Measurements from ENCODE around the gene KCNE4.

Gene KCNE4

DNA sequence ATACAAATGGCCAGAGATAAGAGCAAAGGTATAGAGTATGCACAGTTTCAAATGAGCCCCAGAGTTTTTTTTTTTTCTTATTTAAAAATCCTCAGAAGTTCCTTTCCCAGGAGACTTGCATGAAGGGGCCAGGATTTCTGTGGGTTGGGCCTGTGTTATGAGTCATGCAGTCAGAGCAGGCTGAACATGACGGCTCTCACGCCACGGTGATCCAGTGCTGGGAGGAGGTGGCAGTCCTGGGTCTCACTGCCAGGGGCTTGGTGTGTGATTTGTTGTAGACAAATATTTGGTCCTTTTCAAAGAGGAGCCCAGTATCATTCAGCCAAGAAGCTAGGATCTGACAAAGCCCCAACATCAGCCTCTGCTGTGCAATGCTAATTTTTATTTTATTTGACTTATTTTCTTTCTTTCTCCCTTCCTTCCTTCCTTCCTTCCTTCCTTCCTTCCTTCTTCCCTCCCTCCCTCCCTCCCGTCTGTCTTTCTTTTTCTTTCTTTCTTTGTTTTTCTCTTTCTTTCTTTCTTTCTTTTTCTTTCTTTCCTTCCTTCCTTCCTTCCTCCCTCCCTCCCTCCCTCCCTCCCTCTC is 10.4 kb upstream of the KCNE4 start:
- DNase-seq: no peak

DNA sequence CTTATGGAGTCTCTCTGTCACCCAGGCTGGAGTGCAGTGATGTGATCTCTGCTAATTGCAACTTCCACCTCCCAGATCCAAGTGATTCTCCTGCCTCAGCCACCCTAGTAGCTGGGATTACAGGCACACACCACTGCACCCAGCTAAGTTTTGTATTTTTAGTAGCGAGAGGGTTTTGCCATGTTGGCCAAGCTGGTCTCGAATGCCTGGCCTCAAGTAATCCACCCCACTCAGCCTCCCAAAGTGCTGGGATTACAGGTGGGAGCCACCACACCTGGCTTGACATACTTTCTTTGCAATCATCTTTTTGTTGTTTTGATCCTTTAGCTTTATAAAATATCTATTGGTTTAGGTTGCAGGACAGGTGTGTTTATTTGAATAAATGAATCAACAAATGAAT is 9.7 kb upstream of the KCNE4 start:
- no peak for DNase-seq

DNA sequence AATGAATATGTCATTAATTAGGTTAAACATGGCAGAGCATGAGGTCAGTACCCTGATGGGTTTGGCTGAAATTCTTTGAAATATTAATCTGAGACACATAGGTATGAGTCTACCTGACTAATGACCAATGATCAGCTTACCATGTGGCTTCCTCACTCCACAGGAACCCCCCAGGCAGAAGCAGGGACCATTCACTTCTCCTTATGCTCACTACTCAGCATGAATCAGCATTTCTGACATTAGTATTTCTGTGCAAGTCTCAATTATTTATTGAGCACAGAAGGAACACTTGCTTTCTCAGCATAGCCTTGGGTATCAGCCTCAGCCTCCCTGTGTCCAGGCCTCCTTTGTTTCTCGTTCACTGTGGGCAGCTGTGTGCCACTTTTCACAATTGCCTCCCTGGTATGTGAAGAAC is 9.3 kb upstream of the KCNE4 start:
- DNase-seq: no peak

DNA sequence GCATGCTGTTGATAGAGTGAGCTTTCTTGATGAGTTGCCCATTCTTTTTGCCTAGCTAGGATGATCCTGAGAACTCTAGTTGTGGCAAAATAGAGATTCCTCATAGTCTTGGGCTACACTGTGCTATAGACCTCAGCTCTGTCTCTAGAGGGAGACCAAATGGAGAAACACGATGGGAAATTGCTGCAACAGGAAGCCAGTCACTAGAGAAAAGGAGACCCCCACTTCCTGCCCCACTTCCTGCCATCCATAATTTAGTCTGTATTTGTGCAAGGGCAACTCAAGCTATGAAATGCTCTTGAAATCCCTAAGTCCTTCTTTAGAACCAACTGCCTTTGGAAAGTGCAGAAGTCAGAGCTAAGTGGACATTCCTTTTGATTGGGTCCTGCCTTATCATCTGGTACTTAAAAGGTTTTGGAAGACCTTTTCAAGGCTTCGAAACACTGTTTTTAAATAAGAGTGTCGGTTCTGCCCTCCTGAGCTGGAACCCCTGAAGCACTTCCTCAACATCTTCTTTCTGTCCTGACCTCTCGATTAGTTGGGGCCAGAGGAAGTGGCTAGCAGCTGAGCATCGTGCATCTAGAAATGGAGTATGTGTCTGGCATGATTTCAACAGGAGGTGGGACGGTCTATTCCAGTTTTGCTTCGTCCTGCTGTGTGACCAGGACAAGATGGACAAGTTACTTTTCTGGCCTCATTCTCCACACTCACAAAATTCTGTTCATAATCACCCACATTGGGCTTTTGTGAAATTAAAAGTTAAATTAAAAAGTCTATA is 8.6 kb upstream of the KCNE4 start:
- no peak for DNase-seq

DNA sequence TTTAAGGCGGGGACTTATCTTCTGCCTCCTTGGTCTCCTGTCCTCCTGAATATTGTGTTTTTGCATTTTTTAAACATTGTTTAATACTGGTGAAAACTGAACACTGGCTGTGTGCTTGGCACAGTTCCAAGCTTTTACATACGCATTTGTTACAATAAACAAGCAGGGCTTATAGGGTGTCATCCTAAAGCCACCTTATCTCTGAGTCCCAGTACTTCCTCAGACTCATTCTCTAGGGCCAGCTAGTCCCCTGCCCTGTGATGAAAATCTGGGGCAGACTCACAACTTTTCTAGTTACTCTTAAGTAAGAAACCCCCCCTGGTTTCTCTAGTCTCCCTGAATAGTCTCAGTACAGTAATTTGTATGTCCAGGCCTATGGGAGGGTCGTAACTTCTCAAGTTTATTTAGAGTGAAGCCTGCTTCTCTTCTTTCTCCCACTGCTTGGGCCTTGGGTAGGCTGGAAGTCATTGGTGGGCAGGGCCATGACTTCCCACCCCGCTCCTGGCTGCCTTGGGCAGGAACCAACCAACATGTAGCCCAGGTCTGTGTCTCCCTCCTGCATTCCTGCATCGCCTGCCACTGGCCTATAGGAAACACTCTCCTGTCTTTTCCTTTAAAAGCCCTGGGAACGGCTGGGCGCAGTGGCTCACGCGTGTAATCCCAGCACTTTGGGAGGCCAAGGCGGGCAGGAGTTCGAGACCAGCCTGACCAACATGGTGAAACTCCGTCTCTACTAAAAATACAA is 7.7 kb upstream of the KCNE4 start:
- no peak for DNase-seq

DNA sequence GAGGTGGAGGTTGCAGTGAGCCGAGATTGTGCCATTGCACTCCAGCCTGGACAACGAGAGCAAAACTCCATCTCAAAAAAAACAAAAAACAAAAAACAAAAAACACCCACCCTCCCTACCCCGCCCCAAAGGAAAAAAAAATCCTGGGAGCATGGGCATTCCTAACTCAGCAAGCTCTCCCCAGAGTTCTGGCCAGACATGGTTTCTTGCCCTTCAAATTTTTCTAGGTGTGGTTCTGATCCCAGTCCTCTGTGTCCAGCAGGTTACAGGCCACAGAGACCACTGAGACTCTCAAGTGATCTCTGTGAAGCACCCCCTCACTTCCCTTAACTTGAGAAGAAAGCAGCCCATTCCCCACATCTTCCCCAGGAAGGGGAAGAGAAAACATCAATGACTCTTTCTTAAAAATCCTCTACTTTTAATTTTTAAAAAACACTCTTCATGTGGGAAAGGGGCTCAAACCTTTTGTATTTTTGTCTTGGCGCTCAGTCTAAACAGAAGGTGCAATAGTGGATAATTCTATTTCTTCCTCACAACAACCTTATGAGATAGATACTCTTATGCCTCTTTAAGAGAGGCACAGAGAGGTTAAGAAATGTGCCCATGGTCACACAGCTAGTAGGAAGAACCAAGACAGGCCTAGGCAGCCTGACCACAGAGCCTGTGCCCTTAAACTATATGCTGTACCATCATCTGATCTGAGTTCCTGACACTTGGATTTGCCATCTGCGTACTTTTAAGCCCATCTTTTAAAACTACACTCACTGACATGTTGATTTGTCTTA is 6.9 kb upstream of the KCNE4 start:
- DNase-seq: no peak

DNA sequence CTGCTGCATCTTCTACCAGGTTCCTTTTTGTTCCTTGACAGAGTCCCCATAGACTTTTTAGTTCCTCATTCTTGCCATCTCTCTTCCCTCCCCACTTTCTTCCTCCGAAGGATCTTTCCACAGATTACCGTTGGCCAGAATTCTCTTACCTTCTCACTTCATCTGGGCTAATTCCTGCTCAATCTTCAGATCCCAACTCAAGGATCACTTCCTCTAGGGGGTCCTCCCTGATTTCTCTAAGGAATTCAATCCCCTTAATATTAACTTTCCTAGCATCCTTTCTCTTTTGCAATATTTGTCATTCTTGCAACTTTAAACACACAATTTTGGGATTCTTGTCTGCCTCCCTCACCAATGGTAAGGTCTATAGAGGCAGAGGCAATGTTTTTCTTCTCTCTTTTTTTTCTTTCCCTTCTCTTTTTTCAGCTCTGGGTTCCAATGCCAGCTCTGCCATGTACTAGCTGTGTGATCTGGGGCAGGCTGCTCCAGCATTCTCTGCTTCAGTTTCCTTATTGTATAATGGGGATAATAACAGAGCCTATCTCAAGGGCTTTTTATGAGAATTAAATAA is 5.4 kb upstream of the KCNE4 start:
- no peak for DNase-seq

DNA sequence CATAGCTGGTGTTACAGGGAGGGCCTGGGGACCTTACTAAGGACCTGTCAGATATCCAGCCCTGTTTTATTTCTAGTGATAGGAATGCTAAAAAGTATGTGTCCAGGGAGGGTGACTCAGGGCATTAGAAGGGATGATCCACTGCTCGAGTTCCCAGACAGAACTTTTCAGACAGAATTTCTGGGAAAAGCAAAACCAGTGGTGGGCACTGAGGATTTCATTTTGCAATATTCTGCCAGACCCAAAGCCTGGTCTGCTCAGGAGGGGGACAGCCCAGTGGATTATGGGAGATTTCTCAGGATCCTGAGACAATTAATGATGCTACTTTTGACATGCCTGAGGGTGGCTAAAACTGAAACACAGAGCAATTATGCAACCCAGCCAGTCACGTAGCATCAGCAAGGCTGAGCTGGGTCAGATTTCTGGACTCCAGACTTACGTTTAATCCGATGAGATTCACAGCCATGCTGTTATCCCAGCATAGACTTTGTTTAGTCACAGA is 4.7 kb upstream of the KCNE4 start:
- no peak for DNase-seq

DNA sequence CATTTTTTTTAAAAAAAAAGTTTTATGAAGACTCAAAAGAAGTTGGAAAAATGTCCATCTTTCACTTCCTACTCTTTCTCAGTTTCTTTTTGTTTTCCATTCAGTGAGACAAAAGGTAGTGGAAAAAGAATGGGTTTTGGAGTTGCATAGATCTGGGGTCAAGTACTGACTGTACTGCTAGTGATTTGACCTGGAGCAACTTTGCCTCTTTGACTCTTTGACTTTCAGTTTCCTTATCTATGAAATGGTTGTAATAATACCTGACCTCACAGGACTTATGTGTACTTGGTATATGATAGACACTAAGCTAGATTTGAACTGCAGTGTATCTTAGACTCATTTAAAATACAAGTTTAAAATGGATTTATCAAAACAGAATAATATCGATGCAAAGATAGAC is 3.5 kb upstream of the KCNE4 start:
- DNase-seq: no peak

DNA sequence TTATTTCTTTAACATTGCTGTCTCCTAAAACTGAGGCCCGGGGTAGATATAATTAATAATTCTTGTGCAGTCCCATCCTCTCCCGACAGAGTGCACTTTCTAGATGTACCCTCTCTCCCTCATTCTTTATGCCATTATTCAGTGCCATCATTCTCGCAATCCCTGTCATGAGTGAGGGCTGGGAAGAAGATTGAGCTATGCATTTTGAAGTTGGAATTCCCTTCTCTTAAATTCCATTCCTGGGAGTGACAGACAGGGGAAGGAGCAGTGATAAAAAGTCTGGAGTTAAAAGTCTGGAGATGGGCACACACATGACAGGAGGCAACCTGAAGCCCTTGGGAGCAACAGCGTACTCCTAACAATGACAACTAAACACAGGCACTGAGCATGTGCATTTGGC is 2.6 kb upstream of the KCNE4 start:
- DNase-seq: no peak

DNA sequence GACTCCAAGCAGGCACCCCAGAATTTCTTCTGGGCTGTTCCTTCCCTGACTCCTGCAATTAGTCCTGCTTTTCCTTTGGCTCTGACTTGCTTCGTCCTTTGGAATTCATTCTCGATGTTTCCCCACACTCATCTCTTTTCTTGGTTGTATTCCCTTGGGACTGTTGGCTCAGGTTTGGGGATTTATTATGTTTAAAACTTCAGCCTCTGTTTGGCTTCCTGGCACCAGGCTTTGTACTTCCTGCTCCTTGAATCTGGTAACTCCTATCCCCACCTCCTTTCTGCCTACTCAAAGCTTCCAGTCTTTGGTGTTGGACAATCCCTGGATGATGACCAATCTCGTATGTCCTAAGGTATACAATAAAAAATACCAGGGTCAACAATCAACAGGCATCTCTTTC is 1.8 kb upstream of the KCNE4 start:
- no peak for DNase-seq

DNA sequence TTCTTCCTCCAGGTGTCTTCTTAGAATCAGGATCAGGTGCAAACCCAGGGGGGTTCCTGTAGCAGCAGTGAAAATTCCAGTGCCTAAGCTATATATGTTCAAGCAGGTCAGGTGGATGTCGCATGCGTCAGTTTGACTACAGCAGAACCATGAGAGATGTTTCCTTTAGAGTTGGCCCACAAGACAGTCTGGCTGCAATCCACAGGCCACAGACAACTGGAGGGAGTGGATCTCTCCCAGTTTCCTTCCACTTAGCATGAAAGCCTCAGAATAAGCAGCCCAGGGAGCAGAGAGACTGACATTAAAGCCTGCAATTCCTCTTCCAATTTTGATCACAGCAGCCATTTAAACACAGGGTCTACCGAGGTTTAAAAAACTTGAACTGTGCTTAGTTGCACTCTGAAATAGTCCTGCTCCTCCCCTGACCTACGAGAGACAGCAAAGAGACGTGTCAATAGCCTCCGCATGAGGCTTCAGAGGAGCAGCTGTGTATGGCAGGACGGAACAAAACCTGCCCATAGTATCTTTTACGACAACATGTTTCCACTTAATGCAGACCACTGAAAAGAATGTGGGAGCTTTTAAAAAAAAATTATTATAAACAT is 988 bp upstream of the KCNE4 start:
- no peak for DNase-seq

DNA sequence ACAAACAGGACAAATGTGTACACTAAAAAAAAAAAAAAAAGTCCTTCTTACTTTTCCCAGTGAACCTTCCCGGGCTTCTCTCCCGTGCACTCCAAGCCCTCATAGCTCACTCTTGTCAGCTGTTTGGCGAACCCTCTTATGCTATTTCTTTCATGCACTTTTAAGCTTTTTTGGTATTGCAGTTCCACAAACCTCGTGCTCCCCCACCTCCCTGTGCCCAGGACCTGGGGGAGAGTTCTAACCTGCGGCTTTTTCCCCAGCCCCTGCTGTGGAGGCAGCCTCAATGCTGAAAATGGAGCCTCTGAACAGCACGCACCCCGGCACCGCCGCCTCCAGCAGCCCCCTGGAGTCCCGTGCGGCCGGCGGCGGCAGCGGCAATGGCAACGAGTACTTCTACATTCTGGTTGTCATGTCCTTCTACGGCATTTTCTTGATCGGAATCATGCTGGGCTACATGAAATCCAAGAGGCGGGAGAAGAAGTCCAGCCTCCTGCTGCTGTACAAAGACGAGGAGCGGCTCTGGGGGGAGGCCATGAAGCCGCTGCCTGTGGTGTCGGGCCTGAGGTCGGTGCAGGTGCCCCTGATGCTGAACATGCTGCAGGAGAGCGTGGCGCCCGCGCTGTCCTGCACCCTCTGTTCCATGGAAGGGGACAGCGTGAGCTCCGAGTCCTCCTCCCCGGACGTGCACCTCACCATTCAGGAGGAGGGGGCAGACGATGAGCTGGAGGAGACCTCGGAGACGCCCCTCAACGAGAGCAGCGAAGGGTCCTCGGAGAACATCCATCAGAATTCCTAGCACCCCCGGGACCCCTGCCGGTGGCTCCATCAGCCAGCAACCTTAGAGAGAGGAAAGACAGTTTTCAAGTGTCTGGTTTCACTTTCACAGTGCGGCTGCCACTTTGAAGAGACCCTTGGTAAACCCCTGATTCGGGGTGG is 826 bp downstream of the KCNE4 start:
- no peak for DNase-seq

DNA sequence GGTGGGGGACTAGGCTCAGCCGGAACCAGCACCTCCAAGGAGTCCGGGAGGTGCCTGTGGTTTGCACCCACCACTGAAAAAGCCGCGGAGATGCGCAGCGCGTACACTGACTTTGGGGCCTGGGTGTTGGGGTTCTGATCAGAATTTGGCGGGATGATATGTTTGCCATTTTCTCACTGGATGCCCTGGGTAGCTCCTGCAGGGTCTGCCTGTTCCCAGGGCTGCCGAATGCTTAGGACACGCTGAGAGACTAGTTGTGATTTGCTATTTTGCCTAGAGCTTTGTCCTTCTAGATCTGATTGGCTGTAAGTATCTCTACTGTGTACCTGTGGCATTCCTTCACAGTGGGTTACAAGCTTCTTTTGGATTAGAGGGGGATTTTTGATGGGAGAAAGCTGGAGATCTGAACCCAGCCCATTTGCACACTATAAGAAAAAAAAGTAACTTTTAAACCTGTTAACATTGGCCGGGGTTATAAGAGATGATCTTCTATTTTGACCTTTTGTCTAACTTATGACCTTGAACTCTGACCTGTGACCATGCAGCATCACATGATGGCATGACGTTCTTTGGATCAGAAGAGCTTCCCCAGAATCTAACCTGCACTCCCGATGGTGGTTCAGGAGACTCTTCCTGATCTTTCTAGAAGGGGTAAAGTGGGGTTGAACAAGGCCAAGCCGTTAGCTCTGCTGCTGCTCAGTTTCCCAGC is 1.6 kb downstream of the KCNE4 start:
- no peak for DNase-seq

DNA sequence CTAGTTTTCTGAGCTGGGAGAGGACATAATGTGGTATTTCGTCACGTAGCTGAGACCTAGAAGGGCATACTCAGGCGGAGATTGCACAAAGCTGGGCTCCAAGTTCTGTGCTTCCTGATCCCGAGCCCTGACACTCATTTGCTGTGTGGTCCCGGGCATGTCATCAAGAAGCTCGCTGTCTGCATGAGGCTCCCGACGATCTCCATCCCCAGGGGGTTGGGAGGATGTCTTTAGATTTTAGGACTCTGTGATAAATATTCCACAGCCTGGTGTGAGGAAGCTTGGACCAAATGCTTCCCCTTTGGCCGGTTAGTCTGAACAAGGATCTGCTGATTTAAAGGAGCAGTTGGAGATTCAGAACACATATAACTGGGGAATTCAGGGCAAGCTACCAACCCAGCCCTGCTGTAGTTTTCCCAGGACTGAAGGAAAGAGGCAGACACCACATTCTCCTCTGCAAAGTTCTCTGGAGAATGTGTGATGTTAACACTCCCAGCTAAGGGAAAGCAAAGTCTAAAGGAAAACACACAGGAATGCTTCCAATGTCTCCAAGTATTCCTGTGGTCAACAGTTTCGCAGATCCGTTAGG is 2.3 kb downstream of the KCNE4 start:
- no peak for DNase-seq

DNA sequence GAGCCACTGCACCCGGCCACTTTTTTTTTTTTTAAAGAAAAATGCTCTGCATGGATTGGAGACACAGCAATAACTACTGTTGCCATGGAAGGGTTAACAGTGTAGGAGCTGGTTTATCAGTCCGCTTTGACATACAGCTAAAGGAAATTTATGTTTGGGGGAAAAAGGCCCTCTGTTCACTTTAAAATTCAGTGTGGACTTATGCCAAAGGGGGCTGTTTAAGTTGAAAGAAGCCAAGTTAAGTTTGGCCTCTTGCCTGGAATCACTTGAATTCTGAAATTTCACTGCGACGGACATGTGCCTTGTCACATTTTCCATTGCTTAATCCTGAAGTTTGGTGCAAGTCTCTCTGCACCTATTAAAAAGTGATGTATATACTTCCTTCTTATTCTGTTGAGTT is 3.1 kb downstream of the KCNE4 start:
- no peak for DNase-seq

DNA sequence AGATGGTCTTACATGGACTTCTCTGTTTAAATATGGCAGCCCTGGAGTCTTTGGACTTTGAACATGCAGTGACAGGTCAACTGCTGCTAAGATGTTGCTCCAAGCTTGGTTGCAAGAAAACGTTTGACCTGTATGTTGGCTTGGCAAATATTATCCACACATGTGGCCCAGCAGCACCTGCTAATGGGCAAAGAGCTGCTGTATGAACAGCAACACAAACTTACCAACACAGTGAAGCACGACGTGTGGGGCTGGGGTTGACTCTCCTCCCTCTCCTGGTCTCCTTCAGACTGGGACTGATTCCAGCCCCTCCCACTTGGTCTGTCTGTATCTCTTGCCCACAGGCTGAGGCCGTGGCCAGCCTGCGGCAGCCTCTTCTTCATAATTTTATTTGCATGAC is 3.8 kb downstream of the KCNE4 start:
- DNase-seq: no peak

DNA sequence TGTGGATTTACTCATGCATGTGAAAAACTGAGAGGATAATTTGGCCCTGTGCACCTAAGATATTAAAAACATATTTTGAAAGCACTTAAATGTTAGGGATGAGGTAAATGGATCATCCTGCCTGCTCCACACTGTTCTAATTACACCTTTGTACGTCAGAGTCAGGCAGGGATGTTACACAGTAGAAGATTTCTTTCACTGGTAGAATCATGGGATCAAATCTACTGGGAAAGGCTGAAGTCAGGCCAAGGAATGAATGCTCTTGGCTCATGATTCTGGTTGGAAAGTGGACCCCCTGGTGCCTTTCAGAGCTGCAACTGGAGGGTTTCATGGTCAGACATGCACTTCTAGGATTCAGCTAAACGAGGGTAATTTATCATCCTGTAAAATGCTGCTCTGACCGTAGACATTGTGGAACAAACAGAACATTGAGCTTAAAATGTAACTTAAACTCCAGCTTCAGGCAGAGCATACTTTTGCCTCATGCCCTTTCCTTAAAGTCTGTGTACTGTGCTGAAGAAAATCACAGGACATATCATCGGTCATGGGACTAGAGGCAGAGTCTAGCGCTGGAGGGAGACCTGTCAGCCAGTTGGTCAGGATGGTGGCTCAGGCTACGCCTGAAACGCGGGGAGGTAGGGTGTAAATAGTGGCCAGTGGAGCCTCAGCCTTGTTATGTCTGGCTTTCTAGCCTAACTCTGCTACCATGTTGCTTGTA is 4.9 kb downstream of the KCNE4 start:
- no peak for DNase-seq

DNA sequence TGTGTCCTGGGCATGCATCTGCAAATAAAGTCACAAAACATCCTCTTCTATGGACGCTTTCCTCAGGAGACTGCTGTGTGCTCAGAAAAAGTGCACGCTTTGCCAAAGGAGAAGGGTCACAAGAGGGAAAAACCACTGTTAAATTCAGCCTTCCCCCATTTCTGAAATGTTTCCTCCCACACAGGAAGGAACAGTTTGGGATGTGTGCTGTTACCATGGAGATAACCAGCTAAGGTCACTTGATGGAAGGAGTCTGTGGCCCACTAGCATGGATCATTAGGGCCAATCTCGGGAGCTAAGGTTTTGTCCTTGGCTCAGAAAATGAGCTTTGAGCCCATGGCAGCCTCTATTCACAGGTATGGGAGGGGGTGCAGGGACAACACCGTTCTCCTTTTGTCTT is 5.6 kb downstream of the KCNE4 start:
- DNase-seq: no peak

Measured in NCI-H1436 (cell line).